Measurements from ENCODE around the gene PSMB9.
"Not testable (repeated sequence)": the region's sequence is repeated elsewhere in the genome, so short reads cannot be mapped to it uniquely, and the experiment has no call there.

- TF ChIP-seq CTCF, POLR2A, EP300 (IDR thresholded peaks at IDR 0.05): not testable (repeated sequence)
Observed at GRCh38 chr6:32873947-32874346, 20.0 kb downstream of the PSMB9 start.

Data from sigmoid colon (tissue), 4 donors.